MM.1S (cell line): Measurements from ENCODE around the gene NELL1.

Experiments
- EZH2 ChIP-seq: fragments of 300-600 bp; sonication (generic); optimal IDR thresholded peaks from 2 replicates; pipeline ENCODE3; 2017; ENCODE audit warnings: low read depth, mild to moderate bottlenecking, antibody characterized with exemption, low read length, mixed read lengths
- EZH2phosphoT487 ChIP-seq: fragments of 300-600 bp; sonication (generic); IDR thresholded peaks from 2 replicates; pipeline ENCODE4 v1.6.1; 2018; ENCODE audit warnings: antibody characterized with exemption, low read length
- TF ChIP-seq, protein P1 (sequence below): fragments of 300-600 bp; sonication (generic); IDR thresholded peaks from 2 replicates; pipeline ENCODE4 v1.5.1; 2016; ENCODE audit warnings: antibody characterized with exemption, low read length, mixed read lengths

DNA sequence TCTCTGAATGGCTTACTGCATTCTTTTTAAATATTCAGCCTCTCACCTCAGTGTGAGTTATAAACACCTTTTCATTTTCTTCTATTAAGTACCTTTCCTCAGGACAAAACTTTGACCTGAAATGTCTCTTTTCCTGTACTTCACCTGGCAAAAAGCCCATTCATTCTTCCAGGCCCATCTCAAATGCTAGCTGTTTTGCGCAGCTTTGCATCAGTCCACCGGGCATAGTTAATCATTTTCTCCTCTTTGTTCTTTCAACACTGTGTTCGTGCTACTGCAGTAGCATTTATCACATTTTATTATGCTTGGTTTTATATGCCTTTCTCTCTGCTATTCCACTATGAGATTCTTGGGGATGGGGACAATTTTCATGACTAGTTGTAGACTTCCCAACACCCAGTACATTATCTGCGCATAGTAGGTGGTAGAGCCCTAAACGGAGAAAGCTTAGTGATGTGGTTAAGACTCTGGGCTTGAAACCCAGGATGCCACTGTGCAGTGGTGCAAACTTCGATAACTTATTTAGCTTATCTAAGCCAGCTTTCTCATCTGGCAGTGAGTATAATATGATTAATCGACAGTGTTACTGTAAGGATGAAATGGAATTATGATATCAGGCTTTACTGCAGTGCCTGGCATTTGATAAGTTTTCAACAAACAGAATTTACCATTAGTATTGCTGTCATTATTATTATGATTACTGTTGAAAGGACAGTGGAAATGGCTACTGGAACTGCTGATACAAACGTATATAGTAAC, 695.7 kb downstream of the NELL1 start:
- TF ChIP-seq, protein P1, sequence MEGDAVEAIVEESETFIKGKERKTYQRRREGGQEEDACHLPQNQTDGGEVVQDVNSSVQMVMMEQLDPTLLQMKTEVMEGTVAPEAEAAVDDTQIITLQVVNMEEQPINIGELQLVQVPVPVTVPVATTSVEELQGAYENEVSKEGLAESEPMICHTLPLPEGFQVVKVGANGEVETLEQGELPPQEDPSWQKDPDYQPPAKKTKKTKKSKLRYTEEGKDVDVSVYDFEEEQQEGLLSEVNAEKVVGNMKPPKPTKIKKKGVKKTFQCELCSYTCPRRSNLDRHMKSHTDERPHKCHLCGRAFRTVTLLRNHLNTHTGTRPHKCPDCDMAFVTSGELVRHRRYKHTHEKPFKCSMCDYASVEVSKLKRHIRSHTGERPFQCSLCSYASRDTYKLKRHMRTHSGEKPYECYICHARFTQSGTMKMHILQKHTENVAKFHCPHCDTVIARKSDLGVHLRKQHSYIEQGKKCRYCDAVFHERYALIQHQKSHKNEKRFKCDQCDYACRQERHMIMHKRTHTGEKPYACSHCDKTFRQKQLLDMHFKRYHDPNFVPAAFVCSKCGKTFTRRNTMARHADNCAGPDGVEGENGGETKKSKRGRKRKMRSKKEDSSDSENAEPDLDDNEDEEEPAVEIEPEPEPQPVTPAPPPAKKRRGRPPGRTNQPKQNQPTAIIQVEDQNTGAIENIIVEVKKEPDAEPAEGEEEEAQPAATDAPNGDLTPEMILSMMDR: no peak
- TF ChIP-seq EZH2 (no peak), EZH2phosphoT487 (no peak)
